ENCODE results near the gene FGD3.
A peak's percentile ranks its signal among the peaks of the same experiment; 100 is the strongest.
"Not testable (repeated sequence)": the region's sequence is repeated elsewhere in the genome, so short reads cannot be mapped to it uniquely, and the experiment has no call there.

The FGD3 gene

GRCh38 chr9:92947268-92948037 is at the start of gene FGD3:
Gene FGD3 (plus strand): TSS chr9:92947523. CDS start chr9:92976257, 28,734 bp downstream.
- DNase-seq = peak; percentile 52

GRCh38 chr9:92905137-92905536 is 42.2 kb upstream of the FGD3 start:
- not testable (repeated sequence) for DNase-seq

- DNase-seq = no peak
Observed at GRCh38 chr9:92911511-92912475, 35.5 kb upstream of the FGD3 start.

- DNase-seq = no peak
Observed at GRCh38 chr9:92917176-92917800, 30.0 kb upstream of the FGD3 start.

GRCh38 chr9:92920437-92920836 is 26.9 kb upstream of the FGD3 start:
- DNase-seq = no peak

GRCh38 chr9:92931606-92932005 is 15.7 kb upstream of the FGD3 start:
- DNase-seq = no peak

- DNase-seq = no peak
Observed at GRCh38 chr9:92934321-92934720, 13.0 kb upstream of the FGD3 start.

- DNase-seq = no peak
Observed at GRCh38 chr9:92938025-92938424, 9.3 kb upstream of the FGD3 start.

GRCh38 chr9:92941861-92942260 is 5.5 kb upstream of the FGD3 start:
- no peak for DNase-seq

GRCh38 chr9:92942688-92943616 is 4.4 kb upstream of the FGD3 start:
- no peak for DNase-seq

GRCh38 chr9:92944921-92945320 is 2.4 kb upstream of the FGD3 start:
- DNase-seq = no peak

GRCh38 chr9:92945796-92946195 is 1.5 kb upstream of the FGD3 start:
- DNase-seq = no peak

- DNase-seq = no peak
Observed at GRCh38 chr9:92948038-92948534, 763 bp downstream of the FGD3 start.

- DNase-seq = no peak
Observed at GRCh38 chr9:92948632-92949031, 1.3 kb downstream of the FGD3 start.

- DNase-seq = no peak
Observed at GRCh38 chr9:92949266-92949982, 2.1 kb downstream of the FGD3 start.

GRCh38 chr9:92950359-92950955 is 3.1 kb downstream of the FGD3 start:
- DNase-seq = no peak

GRCh38 chr9:92952906-92953610 is 5.7 kb downstream of the FGD3 start:
- no peak for DNase-seq

GRCh38 chr9:92954049-92954861 is 6.9 kb downstream of the FGD3 start:
- DNase-seq = peak; percentile 60

- no peak for DNase-seq
Observed at GRCh38 chr9:92954886-92955285, 7.6 kb downstream of the FGD3 start.
